BJ (cell line): ENCODE data around the gene SYTL5. TPM values are rescaled to one million over a fixed set of nuclear protein-coding genes. Genes with fewer than 3 reads are reported as not detected.

Experiments
- CTCF ChIA-PET: fragments of 350-600 bp; formaldehyde crosslinking; extraction: SDS; loops from one replicate; lab custom pipeline; 2021; ENCODE audit warnings: antibody characterized with exemption, inconsistent platforms; lab: Yijun Ruan, JAX
- POLR2A ChIA-PET: fragments of 300-600 bp; sonication (Branson Sonifier 250); formaldehyde crosslinking; extraction: SDS; loops from one replicate; lab custom pipeline; 2021; ENCODE audit warnings: antibody characterized with exemption; lab: Charles Lee
- DNase-seq: peaks from one replicate; pipeline ENCODE4 v3.0.0-alpha.2; 2011; ENCODE audit warnings: low read depth
- H3K27me3 ChIP-seq: 2 replicates; pipeline ENCODE4 v1.6.0; 2011; ENCODE audit warnings: low read length; ENCODE audit not compliant: control insufficient read depth, insufficient read depth
- H3K36me3 ChIP-seq: 2 replicates; pipeline ENCODE4 v1.5.1; 2011; ENCODE audit warnings: low read length; ENCODE audit not compliant: control insufficient read depth, insufficient read depth
- H3K4me3 ChIP-seq: 2 replicates; pipeline ENCODE4 v1.5.1; 2011; ENCODE audit warnings: low read depth, mild to moderate bottlenecking, control low read depth, low read length
- polyA plus RNA-seq: library from polyadenylated mRNA; depleted of rRNA; stranded (reverse); fragments of >200 nt; gene quantifications from 2 replicates; pipeline ENCODE4 v1.2.3, GENCODE V29; 2011
- TF ChIP-seq, protein P1 (sequence below): IDR thresholded peaks from 2 replicates; pipeline ENCODE4 v1.5.1; 2011; ENCODE audit warnings: low read depth, mild to moderate bottlenecking, control low read depth, inconsistent platforms, low read length, moderate library complexity; ENCODE audit not compliant: insufficient read depth

SYTL5 gene
- polyA plus RNA-seq, 1 experiment: 0.48 TPM

DNA sequence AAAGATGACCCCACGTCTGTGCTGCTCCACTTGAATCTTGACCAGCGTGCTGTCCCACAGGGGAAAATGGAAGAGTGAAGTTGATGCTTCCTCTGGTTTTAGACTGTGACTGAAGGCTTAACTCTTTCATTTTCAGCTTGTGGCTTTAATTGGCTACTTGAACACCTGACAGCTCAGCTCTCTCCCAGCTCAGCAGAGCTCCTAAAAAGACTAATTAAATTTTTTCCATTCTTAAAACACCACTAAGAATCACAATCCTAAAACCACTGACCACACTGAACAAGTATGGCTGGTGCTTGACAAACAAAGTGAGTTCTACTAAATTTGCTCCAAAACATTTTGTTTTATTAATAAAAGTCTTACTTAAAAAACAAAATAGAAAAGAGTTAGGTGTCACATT, 142.7 kb downstream of the SYTL5 start:
- H3K27me3 ChIP-seq: no peaks in the 10 kb centered on the region
- POLR2A ChIA-PET: no interaction called here
- DNase-seq: no peak
- CTCF ChIA-PET: interaction anchor here (1.0 kb wide), 1 partner anchor 18 kb away, joined by 3 read pairs; no protein-coding TSS in a partner anchor
- H3K4me3 ChIP-seq: no peak overlapping the region
- TF ChIP-seq, protein P1, sequence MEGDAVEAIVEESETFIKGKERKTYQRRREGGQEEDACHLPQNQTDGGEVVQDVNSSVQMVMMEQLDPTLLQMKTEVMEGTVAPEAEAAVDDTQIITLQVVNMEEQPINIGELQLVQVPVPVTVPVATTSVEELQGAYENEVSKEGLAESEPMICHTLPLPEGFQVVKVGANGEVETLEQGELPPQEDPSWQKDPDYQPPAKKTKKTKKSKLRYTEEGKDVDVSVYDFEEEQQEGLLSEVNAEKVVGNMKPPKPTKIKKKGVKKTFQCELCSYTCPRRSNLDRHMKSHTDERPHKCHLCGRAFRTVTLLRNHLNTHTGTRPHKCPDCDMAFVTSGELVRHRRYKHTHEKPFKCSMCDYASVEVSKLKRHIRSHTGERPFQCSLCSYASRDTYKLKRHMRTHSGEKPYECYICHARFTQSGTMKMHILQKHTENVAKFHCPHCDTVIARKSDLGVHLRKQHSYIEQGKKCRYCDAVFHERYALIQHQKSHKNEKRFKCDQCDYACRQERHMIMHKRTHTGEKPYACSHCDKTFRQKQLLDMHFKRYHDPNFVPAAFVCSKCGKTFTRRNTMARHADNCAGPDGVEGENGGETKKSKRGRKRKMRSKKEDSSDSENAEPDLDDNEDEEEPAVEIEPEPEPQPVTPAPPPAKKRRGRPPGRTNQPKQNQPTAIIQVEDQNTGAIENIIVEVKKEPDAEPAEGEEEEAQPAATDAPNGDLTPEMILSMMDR: no peak
- no peaks in the 10 kb centered on the region for H3K36me3 ChIP-seq

DNA sequence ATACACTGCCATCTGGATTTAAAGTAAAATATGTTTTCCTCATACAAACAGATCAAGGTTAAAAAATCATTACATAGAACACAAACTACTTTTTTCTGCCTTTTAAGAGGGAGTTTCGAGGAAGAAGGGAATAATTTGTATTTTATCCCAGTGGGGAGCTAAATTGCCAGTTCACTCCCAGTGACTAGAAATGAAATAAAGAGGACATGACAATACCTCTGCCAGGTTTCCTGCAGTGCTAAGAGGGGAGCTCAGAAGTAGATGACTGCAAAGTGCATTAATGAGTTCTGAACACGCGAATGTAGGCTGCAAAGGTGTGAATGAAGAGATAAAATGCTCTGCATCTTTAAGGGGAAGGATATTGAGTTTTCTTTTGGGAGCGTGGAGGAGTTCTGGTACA, 144.6 kb downstream of the SYTL5 start:
- H3K4me3 ChIP-seq: no peak overlapping the region
- no peak for DNase-seq
- no peaks in the 10 kb centered on the region for H3K27me3 ChIP-seq
- TF ChIP-seq, protein P1: no peak
- CTCF ChIA-PET: interaction anchor here (0.9 to 1.1 kb wide), 3 partner anchors 16 to 422 kb away, joined by 3 to 5 read pairs (median 4); no protein-coding TSS in a partner anchor
- H3K36me3 ChIP-seq: no peaks in the 10 kb centered on the region
- POLR2A ChIA-PET: no interaction called here

DNA sequence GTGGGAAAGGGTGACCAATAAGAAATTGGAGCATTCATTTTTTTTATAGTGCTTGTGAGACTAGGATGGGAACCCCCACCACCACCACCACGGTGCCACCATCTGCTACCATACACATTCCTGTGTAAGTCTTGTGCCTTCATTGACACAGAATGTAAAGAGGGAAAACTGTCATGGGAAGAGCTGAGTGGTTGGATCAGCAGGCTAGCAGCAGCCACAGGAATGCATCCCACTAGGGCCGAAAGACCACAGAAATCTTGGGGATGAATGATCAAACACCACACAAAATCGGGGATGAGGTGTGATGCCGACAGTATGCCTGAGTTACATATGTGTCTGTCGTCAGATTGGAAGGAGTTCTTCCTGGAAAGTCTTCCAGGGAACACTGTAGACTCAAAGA, 145.1 kb downstream of the SYTL5 start:
- ChIA-PET POLR2A (no interaction called here), CTCF (interaction anchor here (0.9 to 1.1 kb wide), 3 partner anchors 15 to 423 kb away, joined by 3 to 5 read pairs (median 4); no protein-coding TSS in a partner anchor)
- TF ChIP-seq, protein P1: no peak
- no peak for DNase-seq
- Histone ChIP-seq H3K27me3 (no peaks in the 10 kb centered on the region), H3K4me3 (no peak overlapping the region), H3K36me3 (no peaks in the 10 kb centered on the region)

DNA sequence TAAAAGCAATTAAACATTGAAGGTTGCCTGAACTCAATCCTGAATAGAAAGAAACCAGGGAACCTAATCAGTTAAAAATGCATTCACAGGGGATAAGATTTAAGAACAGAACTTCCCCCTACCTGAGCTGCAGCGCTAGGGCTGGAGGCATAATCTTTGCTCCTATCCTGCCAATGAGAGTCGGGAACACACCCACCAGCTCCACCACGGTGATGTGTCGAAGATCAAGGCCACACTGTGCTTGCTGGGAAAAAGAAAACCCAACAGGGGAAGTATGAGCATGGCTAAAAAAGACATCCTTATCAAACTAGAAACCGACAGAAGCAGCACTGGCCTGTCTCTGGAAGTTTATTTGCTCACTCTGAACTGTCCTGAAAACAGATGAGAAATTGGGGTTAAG, 148.0 kb downstream of the SYTL5 start:
- H3K36me3 ChIP-seq: no peaks in the 10 kb centered on the region
- TF ChIP-seq, protein P1: no peak
- no peak for DNase-seq
- ChIA-PET CTCF (no interaction called here), POLR2A (no interaction called here)
- H3K4me3 ChIP-seq: no peak overlapping the region
- no peaks in the 10 kb centered on the region for H3K27me3 ChIP-seq

DNA sequence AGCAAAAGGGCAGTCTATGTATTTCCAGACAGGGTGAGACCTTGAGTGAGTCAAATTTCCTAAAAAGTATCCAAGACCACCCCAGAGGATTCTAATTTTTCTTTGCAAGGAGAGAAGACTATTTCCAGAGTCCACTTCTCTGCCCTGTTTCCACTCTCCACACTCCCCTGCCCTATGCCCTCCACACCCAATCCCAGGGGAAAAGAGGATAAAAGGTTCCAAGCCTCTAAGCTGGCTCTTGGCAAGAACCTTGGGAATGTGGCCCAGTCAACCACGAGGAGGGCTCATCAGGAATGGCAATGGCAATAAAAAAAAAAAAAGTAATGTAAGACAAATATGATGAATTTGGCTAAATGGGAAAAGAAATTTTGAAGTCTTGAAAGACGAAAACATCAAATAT, 148.5 kb downstream of the SYTL5 start:
- H3K4me3 ChIP-seq: no peak overlapping the region
- no peaks in the 10 kb centered on the region for H3K36me3 ChIP-seq
- no peak for DNase-seq
- H3K27me3 ChIP-seq: no peaks in the 10 kb centered on the region
- POLR2A ChIA-PET: no interaction called here
- TF ChIP-seq, protein P1: no peak
- CTCF ChIA-PET: no interaction called here
